Hypothalamus (tissue), 51 donors: ENCODE measurements around the gene HAAO.
A peak's percentile ranks its signal among the peaks of the same experiment; 100 is the strongest.

Experiments used
- DNase-seq, 51 donors: peaks; one replicate each; lab custom pipeline; 2025; lab: John Stamatoyannopoulos, UW

HAAO gene

DNA sequence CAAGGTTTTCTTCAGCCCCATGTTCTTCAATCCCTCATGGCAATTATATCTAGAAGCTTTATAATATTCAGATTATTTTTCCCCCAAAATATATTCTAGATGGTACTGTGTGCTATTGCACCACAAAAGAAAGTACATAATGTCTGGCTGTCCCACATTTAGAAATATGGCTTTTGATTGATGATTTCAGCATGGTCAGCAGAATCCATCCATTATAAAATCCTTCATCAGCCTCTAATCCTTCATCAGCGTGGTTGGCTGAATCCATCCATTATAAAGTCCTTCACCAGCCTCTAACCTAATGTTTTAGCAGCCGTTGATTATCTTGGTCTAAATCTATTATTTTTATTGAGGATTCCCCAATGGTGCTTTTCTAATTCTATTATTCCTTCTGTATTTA lies 23.3 kb upstream of the HAAO start:
- DNase-seq: no peak

DNA sequence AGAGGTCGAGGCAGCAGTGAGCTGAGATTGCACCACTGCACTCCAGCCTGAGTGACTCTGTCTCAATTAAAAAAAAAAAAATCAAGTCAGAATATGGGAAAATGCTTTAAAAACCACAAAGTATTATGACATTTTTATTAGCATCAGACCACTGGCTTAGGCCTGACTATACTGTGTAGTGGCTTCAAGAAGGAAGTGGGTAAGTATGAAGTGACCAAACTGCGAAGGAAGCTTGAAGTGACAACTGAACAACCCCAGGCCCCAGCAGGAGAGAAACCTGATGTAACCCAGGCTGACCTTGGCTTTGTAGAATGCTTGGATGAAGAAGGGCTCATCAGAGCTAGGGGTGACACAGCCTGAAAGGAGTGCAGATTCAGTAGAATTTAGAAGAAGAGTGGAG lies 21.4 kb upstream of the HAAO start:
- DNase-seq: no peak

DNA sequence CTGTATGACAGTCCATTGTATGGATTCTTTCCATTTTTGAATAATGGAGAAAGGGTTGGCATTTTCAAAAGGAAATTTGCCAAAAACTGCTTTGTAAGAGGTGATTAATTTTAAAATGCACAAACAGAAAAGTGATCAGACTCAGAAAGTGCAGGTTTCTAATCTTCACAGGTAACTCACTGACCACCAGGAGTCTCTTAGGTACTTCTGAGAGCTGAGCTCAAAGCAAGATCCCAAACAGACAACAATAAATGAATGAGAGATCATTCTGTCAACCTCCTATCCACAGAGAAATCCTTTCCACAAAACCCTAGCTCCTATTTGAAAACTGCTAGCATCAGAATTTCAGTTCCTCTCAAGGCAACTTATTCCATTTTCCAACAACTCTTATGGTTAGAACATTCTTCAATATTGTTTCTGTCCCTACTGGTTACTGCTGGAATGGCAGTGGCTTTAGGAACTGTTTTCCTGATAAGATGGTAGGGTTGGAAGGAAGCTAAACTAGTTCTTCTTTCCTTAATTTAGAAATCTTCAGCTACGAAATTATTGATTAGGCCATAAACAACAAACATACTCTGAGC lies 20.6 kb upstream of the HAAO start:
- peak in 1 of 51 donors; percentile 5 for DNase-seq

DNA sequence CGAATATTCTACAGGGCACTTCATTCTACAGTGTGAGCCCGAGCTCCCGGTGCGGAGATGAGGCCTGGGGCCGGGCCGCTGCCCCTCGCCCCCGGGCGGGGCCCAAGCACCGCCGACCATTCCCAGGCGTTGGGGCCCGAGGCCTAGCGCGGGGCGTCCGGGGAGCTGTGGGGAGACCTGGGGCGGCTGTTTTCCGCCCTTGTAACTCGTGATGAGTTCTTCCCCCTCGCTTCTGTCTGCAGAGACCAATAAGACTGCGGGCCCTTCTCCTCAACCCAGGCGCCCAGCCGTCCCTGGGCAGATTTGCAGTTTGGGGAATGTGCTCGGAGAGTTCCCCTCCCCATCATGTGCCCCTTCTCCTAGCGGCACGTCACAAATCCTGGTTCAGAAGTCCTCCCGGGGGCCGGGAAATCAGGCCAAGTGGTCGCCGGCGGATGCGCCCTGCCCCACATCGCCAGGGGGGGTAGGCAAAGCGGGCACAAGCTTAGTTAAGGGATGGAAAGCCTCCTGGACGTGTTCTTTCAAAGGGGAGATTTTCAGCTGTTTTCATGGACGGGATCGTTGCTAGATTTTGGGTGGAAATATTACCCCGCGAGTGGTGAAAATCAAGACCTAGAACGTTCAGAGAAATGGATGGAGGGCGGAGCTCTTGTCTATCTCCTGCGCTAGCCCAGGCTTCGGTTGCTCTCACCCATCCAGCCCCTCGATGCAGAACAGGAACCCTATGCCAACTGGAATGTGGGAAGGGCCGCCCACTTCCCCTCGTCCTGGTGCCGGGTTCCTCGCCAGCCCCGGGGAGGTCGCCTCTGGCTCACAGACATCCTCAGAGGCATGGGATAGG lies 18.8 kb upstream of the HAAO start:
- peak in 41 of 51 donors; percentile 16 to 89 (median 64) for DNase-seq

GRCh38 chr2:42810121-42810970 lies 18.0 kb upstream of the HAAO start:
- DNase-seq: peak; percentile 61 to 97 (median 91)

DNA sequence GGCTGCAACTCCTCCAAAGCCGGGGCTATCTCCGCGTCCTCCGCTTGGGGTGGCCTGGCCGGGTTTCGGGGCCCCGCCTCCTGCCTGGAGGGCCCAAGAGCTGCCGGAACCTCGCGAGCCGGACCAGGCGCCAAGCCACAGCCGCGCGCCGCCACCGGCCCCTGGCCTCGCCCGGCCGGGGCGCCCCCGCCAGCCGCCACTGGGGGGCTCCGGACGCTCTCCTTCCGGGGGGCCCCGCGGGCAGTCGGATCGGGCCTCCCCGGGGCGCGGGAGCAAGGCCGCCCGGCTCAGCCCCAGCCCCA lies 17.4 kb upstream of the HAAO start:
- peak in 43 of 51 donors; percentile 41 to 95 (median 87) for DNase-seq

DNA sequence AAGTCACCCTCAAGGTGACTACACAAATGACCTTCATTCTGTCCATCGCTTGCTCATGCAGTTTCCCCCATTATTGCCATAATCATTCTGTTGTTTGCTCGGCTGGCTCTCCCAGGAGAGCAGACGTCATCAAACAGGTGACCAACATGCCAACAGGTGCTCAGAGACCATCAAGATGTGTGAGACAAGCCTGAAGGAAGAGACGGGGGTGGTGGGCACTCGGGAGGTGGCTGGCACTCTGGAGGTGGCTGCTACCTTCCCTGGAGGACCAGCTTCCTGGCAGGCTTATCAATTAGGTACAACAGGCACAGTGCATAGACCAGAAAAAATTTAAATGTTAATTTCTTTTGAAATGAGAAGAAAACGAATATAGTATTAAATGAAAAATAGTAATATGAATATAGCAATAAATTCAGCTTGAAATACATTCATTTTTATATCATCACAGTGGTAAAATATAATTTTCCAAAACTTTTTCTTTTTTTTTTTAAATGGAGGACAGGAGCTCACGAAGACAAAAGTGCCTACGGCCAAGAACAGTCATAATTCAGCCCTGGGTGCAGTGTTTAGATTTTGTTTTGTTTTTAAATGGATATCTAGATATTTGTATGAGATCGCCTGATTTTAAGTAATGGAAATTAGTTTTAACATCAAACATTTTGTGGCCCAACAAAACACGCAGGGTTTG lies 16.9 kb upstream of the HAAO start:
- DNase-seq: peak in 1 of 51 donors; percentile 21

DNA sequence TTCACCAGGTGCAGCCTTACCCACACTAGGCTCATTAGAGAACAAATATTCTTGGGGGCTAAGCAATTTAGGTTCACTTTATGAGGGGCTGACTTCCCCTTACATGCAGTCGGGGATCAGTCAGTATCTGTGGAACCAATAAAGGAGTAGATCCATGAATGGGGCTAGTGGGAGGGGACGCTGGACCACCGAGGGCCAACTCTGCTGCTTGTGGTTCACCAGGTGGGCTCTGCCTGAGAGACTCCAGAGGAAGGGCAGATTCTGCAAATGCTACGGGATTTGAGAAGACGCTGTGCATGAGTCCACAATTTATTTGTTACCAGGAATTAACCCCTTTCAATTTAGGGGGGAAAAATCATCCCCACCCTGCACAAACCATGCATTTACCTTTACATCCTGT lies 15.9 kb upstream of the HAAO start:
- no peak for DNase-seq

- no peak for DNase-seq
Observed at GRCh38 chr2:42806786-42807185, 14.4 kb upstream of the HAAO start.

GRCh38 chr2:42804891-42805290 lies 12.5 kb upstream of the HAAO start:
- peak in 1 of 51 donors; percentile 36 for DNase-seq

GRCh38 chr2:42804338-42804737 lies 12.0 kb upstream of the HAAO start:
- no peak for DNase-seq

DNA sequence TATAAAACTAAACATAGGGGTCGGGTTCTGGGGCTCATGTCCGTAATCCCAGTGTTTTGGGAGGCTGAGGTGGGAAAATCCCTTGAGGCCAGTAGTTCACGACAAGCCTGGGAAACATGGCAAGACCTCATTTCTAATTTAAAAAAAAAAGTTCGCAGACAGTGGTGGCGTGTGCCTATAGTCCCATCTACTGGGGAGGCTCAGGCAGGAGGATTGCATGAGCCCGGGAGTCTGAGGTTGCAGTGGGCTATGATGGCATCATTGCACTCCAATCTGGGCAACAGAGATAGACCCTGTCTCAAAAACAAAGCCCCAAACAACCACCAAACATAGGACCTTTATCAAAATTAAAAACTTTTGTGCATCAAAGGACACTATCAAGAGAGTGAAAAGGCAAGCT lies 9.8 kb upstream of the HAAO start:
- no peak for DNase-seq

DNA sequence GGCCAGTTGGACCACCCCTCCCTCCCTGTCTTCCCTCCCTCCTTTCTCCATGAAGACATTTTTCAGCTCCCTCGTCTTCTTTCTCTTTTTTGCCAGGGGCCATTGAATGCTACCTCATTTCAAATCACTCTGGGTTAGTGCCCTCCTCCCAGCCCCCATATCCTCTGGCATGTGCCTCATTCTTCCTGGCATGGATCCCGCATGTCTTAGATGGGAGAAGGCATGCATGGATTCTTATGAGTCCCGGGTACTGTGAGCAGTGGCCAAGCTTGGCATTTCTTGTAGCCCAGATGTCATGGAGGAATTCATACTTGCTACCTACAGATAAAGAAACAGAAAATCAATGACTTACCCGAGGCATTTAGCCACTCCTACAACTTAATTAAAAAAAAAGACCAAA lies 9.0 kb upstream of the HAAO start:
- DNase-seq: no peak

DNA sequence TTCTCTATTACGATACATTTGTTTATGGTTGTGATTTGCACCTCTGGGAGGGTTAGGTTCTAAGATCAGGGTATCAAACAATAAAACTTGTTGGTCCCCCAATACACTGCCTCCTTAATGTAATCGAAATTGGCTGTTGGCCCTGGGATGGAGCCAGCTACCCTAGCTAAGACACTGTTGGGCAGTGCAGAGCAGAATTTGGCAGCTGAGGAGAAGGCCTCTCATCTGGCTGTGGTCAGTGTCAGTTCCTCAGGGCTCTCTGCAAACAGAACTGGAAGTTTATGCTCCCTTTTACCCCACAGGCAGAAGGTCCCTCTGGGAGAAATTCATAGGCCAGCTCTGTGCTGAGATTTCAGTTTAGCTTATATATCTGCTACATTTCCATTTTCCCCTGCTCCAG lies 8.6 kb upstream of the HAAO start:
- peak in 1 of 51 donors; percentile 13 for DNase-seq

DNA sequence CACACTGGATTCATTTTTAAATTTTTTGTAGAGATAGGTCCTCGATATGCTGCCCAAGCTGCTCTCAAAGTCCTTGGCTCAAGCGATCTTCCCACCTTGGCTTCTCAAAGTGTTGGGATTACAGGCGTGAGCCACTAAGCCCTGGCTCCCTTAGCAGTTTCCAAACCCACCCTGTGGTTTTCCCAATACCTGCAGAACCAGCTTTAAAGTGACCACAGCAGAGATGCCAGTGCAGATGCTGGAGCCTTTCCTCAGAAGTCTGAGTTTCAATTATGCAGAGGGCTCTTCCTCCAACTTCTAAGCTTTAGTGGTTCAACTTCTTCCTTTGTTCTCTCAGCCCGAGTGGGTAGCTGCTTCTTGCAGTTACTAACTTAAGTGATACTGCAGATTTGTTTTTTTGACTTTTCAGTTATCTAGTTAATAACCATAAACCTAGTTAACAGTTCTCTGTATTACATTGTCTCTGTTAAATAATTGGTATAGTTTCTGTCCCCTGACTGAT lies 8.1 kb upstream of the HAAO start:
- no peak for DNase-seq

GRCh38 chr2:42799881-42800280 lies 7.5 kb upstream of the HAAO start:
- DNase-seq: no peak

GRCh38 chr2:42797281-42797680 lies 4.9 kb upstream of the HAAO start:
- no peak for DNase-seq

DNA sequence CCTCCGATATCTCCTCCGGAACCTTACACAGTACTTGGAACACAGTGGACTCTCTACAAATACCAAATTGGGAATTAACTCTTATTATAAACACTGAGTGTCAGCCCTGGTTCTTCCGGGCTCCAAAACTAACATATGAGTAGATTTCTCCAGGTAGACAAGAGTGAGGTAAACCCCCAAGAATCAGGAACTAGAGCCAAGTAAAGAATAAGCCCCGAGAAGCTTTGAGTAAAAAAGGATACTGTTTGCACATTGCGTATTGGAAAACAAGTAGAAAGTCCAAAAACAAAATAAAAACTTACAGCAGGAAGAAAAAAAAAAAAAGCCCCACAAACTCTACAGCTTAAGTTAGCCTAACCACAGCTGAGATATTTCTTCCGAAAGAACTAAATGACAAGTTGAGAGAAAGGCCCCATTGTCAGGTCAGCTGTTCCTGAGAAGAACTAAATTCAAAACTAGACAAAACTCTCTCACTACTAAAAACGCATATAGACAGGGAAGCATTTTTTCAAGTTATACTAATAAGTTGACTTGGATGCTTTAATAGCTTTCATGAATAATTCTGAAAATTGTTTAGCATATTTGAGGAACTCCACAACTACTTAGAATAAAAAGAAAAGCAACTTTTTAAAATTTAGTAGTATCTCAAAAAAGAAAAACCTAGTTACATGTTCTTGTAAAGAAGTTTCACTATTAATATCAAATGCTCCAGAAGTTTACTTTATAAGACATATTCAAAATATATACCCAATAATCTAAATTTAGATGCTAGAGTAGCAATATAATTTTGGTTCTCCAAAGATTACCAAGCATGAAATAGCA lies 4.3 kb upstream of the HAAO start:
- no peak for DNase-seq

DNA sequence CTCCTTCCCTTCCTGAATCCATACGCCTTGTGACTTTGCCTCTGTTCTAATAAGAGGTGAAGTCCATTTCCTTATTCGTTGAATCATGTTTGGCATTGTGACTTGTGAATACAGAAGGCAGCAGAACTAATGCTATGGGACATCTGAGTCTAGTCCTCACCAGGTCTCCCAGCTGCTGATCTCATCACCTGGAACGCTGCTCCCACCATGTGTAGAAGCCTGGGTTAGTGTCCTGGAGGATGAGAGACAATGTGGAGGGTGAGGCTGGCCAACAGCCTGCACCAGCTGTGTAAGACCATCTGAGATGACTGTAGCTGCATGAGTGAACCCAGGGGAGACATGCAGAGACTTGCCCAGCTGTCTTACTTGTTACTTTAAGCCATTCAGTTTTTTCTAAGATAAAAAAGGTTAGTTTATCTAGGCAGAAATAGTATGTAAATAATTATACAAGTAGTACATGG lies 3.5 kb upstream of the HAAO start:
- DNase-seq: no peak

- no peak for DNase-seq
Observed at GRCh38 chr2:42795275-42795674, 2.9 kb upstream of the HAAO start.
